Measurements from ENCODE around the gene NAA35.

DNA sequence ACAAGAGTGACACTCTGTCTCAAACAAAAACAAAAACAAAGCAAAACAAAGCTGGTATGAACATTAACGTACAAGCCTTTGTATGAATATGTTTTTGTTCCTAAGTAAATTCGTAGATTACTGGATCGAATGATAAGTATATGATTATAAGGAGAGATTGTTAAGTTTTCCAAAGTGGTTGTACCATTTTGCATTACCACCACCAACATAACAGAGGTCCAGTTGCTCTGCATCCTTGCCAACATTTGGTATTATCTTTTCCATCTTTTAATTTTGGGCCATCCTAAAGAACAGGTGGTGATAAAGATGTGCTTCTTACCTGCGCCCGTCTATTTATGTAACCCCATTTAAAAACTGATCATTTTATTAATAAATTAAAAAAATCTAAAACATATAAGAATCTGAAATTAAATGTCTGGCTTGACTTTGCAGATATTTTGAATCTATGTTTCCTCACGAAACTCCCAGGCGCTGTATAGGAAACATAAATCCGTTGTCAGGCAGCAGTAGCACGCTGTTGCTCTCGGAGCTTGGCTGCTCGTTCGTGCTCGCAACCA, 593 bp upstream of the NAA35 start:
- TF ChIP-seq, protein P1, sequence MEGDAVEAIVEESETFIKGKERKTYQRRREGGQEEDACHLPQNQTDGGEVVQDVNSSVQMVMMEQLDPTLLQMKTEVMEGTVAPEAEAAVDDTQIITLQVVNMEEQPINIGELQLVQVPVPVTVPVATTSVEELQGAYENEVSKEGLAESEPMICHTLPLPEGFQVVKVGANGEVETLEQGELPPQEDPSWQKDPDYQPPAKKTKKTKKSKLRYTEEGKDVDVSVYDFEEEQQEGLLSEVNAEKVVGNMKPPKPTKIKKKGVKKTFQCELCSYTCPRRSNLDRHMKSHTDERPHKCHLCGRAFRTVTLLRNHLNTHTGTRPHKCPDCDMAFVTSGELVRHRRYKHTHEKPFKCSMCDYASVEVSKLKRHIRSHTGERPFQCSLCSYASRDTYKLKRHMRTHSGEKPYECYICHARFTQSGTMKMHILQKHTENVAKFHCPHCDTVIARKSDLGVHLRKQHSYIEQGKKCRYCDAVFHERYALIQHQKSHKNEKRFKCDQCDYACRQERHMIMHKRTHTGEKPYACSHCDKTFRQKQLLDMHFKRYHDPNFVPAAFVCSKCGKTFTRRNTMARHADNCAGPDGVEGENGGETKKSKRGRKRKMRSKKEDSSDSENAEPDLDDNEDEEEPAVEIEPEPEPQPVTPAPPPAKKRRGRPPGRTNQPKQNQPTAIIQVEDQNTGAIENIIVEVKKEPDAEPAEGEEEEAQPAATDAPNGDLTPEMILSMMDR (IDR thresholded peaks at IDR 0.05 in 2 of 3, conservative IDR thresholded peaks at IDR 0.05 in 1 of 3; ENCODE audit: insufficient read depth in 2 of 3, low read depth in 1 of 3, low read length in 3 of 3): no peak
- TF ChIP-seq POLR2A (conservative IDR thresholded peaks at IDR 0.05) (peak; percentile 91), ARHGAP35 (IDR thresholded peaks at IDR 0.05; ENCODE audit: partially characterized antibody) (no peak), SMARCA5 (IDR thresholded peaks at IDR 0.05) (no peak)
- TF ChIP-seq, protein P2, sequence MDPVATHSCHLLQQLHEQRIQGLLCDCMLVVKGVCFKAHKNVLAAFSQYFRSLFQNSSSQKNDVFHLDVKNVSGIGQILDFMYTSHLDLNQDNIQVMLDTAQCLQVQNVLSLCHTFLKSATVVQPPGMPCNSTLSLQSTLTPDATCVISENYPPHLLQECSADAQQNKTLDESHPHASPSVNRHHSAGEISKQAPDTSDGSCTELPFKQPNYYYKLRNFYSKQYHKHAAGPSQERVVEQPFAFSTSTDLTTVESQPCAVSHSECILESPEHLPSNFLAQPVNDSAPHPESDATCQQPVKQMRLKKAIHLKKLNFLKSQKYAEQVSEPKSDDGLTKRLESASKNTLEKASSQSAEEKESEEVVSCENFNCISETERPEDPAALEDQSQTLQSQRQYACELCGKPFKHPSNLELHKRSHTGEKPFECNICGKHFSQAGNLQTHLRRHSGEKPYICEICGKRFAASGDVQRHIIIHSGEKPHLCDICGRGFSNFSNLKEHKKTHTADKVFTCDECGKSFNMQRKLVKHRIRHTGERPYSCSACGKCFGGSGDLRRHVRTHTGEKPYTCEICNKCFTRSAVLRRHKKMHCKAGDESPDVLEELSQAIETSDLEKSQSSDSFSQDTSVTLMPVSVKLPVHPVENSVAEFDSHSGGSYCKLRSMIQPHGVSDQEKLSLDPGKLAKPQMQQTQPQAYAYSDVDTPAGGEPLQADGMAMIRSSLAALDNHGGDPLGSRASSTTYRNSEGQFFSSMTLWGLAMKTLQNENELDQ (CRISPR knock-in tag; IDR thresholded peaks at IDR 0.05; ENCODE audit: borderline replicate concordance): no peak
- TF ChIP-seq, protein P3, sequence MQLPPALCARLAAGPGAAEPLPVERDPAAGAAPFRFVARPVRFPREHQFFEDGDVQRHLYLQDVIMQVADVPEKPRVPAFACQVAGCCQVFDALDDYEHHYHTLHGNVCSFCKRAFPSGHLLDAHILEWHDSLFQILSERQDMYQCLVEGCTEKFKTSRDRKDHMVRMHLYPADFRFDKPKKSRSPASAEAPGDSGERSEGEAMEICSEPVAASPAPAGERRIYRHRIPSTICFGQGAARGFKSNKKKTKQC (CRISPR knock-in tag; IDR thresholded peaks at IDR 0.05): no peak
